ENCODE measurements around the gene GP5. TPM values are rescaled to one million over a fixed set of nuclear protein-coding genes. Genes with fewer than 3 reads are reported as not detected.

Gene GP5
- polyA plus RNA-seq, 2 of the 4 experiments (the other 2 are of a cell fraction), result not detected

DNA sequence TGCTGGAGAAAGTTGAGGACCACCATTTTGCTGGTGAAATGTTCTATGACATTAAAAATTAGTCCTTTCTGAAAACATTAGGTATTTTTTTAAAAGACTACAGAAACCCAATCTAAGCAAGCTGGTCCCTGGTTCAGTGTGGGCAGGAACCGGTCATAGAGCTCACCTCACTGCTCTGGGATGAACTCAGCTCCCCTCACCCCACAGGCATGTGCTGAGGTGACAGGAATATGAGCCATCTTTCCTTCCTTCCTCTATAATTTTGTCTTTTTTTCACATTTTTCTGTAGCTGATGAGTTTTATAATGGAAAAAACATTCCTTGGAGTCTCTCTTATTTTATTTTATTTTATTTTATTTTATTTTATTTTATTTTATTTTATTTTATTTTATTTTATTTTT, 21.4 kb downstream of the GP5 start:
- DNase-seq (ENCODE audit: low read depth in 1 of 2, low spot score in 1 of 2) (no peak), FAIRE-seq (no peak), ATAC-seq (no peak)
- ChIA-PET POLR2A (no interaction called here), CTCF (interaction anchor here (3.0 kb wide), 1 partner anchor 33 kb away, joined by 12 read pairs; no protein-coding TSS in a partner anchor)
- WGBS (ENCODE audit: missing lambda C conversion rate), result 92% methylated on average over 1 of the region's 1 CpG
- Histone ChIP-seq H3K27ac (no peak overlapping the region), H3K9me3 (no peaks in the 10 kb centered on the region), H3K4me2 (no peak overlapping the region), H3K4me3 (no peak overlapping the region), H3K4me1 (no peaks in the 10 kb centered on the region)
- no peak for TF ChIP-seq ESRRA (IDR thresholded peaks at IDR 0.05; ENCODE audit: borderline replicate concordance, low read length)
- TF ChIP-seq, protein P1, sequence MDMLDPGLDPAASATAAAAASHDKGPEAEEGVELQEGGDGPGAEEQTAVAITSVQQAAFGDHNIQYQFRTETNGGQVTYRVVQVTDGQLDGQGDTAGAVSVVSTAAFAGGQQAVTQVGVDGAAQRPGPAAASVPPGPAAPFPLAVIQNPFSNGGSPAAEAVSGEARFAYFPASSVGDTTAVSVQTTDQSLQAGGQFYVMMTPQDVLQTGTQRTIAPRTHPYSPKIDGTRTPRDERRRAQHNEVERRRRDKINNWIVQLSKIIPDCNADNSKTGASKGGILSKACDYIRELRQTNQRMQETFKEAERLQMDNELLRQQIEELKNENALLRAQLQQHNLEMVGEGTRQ (IDR thresholded peaks at IDR 0.05), result no peak
- TF ChIP-seq TP53 (CRISPR knock-in tag; IDR thresholded peaks at IDR 0.05), result no peak
- no peak for TF ChIP-seq MYC (IDR thresholded peaks at IDR 0.05; ENCODE audit: borderline replicate concordance, low read length)
- no peak for TF ChIP-seq RAD21 (conservative IDR thresholded peaks at IDR 0.05 in 1 of 2, IDR thresholded peaks at IDR 0.05 in 1 of 2)
- TF ChIP-seq ZNF302 (CRISPR knock-in tag; IDR thresholded peaks at IDR 0.05), result no peak
- no peak for TF ChIP-seq NFE2L2 (conservative IDR thresholded peaks at IDR 0.05; ENCODE audit: low read length)
- no peak for TF ChIP-seq MAFK (IDR thresholded peaks at IDR 0.05; ENCODE audit: partially characterized antibody)
- TF ChIP-seq FOSB (CRISPR knock-in tag; IDR thresholded peaks at IDR 0.05), result no peak
- TF ChIP-seq EHMT2 (IDR thresholded peaks at IDR 0.05; ENCODE audit: low read depth), result no peak
- no peak for TF ChIP-seq FOXS1 (CRISPR knock-in tag; IDR thresholded peaks at IDR 0.05)
- TF ChIP-seq, protein P2, sequence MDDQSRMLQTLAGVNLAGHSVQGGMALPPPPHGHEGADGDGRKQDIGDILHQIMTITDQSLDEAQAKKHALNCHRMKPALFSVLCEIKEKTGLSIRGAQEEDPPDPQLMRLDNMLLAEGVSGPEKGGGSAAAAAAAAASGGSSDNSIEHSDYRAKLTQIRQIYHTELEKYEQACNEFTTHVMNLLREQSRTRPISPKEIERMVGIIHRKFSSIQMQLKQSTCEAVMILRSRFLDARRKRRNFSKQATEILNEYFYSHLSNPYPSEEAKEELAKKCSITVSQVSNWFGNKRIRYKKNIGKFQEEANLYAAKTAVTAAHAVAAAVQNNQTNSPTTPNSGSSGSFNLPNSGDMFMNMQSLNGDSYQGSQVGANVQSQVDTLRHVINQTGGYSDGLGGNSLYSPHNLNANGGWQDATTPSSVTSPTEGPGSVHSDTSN (IDR thresholded peaks at IDR 0.05), result no peak
- no peak for TF ChIP-seq FOSL2 (IDR thresholded peaks at IDR 0.05)
- TF ChIP-seq FOSL2 (CRISPR knock-in tag; IDR thresholded peaks at IDR 0.05), result no peak

DNA sequence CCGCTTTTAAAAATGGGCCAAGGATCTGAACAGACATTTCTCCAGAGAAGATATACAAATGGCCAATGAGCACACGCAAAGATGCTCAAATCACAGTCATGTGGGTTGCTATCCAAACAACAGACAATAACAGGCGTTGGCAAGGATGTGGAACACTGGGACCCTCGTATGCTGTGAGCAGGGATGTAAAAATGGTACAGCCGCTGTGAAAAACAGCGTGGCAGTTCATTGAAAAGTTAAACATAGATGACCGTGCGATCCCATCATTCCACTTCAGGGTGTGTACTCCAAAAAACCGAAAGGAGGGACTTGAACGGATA, 22.9 kb downstream of the GP5 start:
- TF ChIP-seq RNF2 (IDR thresholded peaks at IDR 0.05; ENCODE audit: borderline replicate concordance, low read depth) (no peak), MAFK (IDR thresholded peaks at IDR 0.05; ENCODE audit: partially characterized antibody) (no peak), NFE2L2 (conservative IDR thresholded peaks at IDR 0.05; ENCODE audit: low read length) (no peak), FOXS1 (CRISPR knock-in tag; IDR thresholded peaks at IDR 0.05) (no peak), HOXA7 (CRISPR knock-in tag; IDR thresholded peaks at IDR 0.05) (no peak), NPAS2 (CRISPR knock-in tag; IDR thresholded peaks at IDR 0.05; ENCODE audit: borderline replicate concordance) (no peak), ZC3H11A (IDR thresholded peaks at IDR 0.05) (no peak), RARB (CRISPR knock-in tag; IDR thresholded peaks at IDR 0.05) (no peak), MYC (IDR thresholded peaks at IDR 0.05; ENCODE audit: borderline replicate concordance, low read length) (no peak), RFX5 (IDR thresholded peaks at IDR 0.05) (no peak), RAD21 (conservative IDR thresholded peaks at IDR 0.05 in 1 of 2, IDR thresholded peaks at IDR 0.05 in 1 of 2) (no peak), ZFP36 (IDR thresholded peaks at IDR 0.05; ENCODE audit: borderline replicate concordance, partially characterized antibody) (no peak), BHLHE40 (IDR thresholded peaks at IDR 0.05; ENCODE audit: low read depth, low read length) (no peak), CBX8 (IDR thresholded peaks at IDR 0.05) (no peak), JUN (IDR thresholded peaks at IDR 0.05) (no peak), EP300 (IDR thresholded peaks at IDR 0.05) (no peak)
- TF ChIP-seq, protein P3, sequence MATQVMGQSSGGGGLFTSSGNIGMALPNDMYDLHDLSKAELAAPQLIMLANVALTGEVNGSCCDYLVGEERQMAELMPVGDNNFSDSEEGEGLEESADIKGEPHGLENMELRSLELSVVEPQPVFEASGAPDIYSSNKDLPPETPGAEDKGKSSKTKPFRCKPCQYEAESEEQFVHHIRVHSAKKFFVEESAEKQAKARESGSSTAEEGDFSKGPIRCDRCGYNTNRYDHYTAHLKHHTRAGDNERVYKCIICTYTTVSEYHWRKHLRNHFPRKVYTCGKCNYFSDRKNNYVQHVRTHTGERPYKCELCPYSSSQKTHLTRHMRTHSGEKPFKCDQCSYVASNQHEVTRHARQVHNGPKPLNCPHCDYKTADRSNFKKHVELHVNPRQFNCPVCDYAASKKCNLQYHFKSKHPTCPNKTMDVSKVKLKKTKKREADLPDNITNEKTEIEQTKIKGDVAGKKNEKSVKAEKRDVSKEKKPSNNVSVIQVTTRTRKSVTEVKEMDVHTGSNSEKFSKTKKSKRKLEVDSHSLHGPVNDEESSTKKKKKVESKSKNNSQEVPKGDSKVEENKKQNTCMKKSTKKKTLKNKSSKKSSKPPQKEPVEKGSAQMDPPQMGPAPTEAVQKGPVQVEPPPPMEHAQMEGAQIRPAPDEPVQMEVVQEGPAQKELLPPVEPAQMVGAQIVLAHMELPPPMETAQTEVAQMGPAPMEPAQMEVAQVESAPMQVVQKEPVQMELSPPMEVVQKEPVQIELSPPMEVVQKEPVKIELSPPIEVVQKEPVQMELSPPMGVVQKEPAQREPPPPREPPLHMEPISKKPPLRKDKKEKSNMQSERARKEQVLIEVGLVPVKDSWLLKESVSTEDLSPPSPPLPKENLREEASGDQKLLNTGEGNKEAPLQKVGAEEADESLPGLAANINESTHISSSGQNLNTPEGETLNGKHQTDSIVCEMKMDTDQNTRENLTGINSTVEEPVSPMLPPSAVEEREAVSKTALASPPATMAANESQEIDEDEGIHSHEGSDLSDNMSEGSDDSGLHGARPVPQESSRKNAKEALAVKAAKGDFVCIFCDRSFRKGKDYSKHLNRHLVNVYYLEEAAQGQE (IDR thresholded peaks at IDR 0.05), result no peak
- TF ChIP-seq, protein P4, sequence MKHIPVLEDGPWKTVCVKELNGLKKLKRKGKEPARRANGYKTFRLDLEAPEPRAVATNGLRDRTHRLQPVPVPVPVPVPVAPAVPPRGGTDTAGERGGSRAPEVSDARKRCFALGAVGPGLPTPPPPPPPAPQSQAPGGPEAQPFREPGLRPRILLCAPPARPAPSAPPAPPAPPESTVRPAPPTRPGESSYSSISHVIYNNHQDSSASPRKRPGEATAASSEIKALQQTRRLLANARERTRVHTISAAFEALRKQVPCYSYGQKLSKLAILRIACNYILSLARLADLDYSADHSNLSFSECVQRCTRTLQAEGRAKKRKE (CRISPR knock-in tag; IDR thresholded peaks at IDR 0.05; ENCODE audit: low read depth), result no peak

More for the DNA sequence above, 22.9 kb downstream of the GP5 start:
- CTCF ChIA-PET, result interaction anchor here (0.6 kb wide), 1 partner anchor 35 kb away, joined by 5 read pairs; no protein-coding TSS in a partner anchor
- WGBS (ENCODE audit: missing lambda C conversion rate), result 73% methylated on average over 10 of the region's 10 CpGs
- DNase-seq (ENCODE audit: low read depth in 1 of 2, low spot score in 1 of 2) (no peak), FAIRE-seq (no peak), ATAC-seq (no peak)
- no peak overlapping the region for H3K4me2 ChIP-seq
- H3K9me3 ChIP-seq, result no peaks in the 10 kb centered on the region
- H3K4me3 ChIP-seq, result no peak overlapping the region
- H3K4me1 ChIP-seq, result no peaks in the 10 kb centered on the region
- POLR2A ChIA-PET, result no interaction called here
- no peak overlapping the region for H3K27ac ChIP-seq

Measured in A549 (cell line).